HEK293 (cell line): ENCODE results near the gene SLC16A13.

Source experiments
- BCL11A ChIP-seq: fragments of 450-650 bp; formaldehyde crosslinking; IDR thresholded peaks from 2 replicates; pipeline ENCODE4 v1.5.1; 2016; ENCODE audit warnings: low read depth, missing biosample characterization, missing genetic modification characterization
- MZF1 ChIP-seq: fragments of 450-650 bp; formaldehyde crosslinking; IDR thresholded peaks from 2 replicates; pipeline ENCODE4 v1.5.1; 2017; ENCODE audit warnings: missing biosample characterization, missing genetic modification characterization, borderline replicate concordance
- SALL2 ChIP-seq: fragments of 450-650 bp; formaldehyde crosslinking; IDR thresholded peaks from 2 replicates; pipeline ENCODE4 v1.5.0; 2017; ENCODE audit warnings: missing biosample characterization, mild to moderate bottlenecking, missing genetic modification characterization, borderline replicate concordance
- YY1 ChIP-seq: fragments of 450-650 bp; formaldehyde crosslinking; IDR thresholded peaks from 2 replicates; pipeline ENCODE4 v1.5.1; 2018; ENCODE audit warnings: missing biosample characterization, missing genetic modification characterization
- ZBTB8A ChIP-seq: fragments of 450-650 bp; formaldehyde crosslinking; IDR thresholded peaks from 2 replicates; pipeline ENCODE4 v1.5.1; 2016; ENCODE audit warnings: missing biosample characterization, missing genetic modification characterization
- ZFP41 ChIP-seq: fragments of 450-650 bp; formaldehyde crosslinking; IDR thresholded peaks from 2 replicates; pipeline ENCODE4 v1.5.1; 2016; ENCODE audit warnings: missing biosample characterization, missing genetic modification characterization, borderline replicate concordance
- ZNF10 ChIP-seq: fragments of 450-650 bp; formaldehyde crosslinking; IDR thresholded peaks from 2 replicates; pipeline ENCODE4 v1.5.1; 2017; ENCODE audit warnings: missing biosample characterization, missing genetic modification characterization
- ZNF114 ChIP-seq: fragments of 450-650 bp; formaldehyde crosslinking; IDR thresholded peaks from 2 replicates; pipeline ENCODE4 v1.5.0; 2017; ENCODE audit warnings: missing biosample characterization, missing genetic modification characterization
- ZNF138 ChIP-seq: fragments of 450-650 bp; formaldehyde crosslinking; IDR thresholded peaks from 2 replicates; pipeline ENCODE4 v1.5.1; 2016; ENCODE audit warnings: missing biosample characterization, missing genetic modification characterization, borderline replicate concordance
- ZNF140 ChIP-seq: fragments of 450-650 bp; formaldehyde crosslinking; IDR thresholded peaks from 2 replicates; pipeline ENCODE4 v1.5.1; 2016; ENCODE audit warnings: missing biosample characterization, missing genetic modification characterization
- ZNF146 ChIP-seq: fragments of 450-650 bp; formaldehyde crosslinking; IDR thresholded peaks from 2 replicates; pipeline ENCODE4 v1.5.1; 2016; ENCODE audit warnings: missing biosample characterization, missing genetic modification characterization
- ZNF221 ChIP-seq: fragments of 450-650 bp; formaldehyde crosslinking; IDR thresholded peaks from 2 replicates; pipeline ENCODE4 v1.5.1; 2017; ENCODE audit warnings: missing biosample characterization, missing genetic modification characterization, borderline replicate concordance
- ZNF223 ChIP-seq: fragments of 450-650 bp; formaldehyde crosslinking; IDR thresholded peaks from 2 replicates; pipeline ENCODE4 v1.5.1; 2016; ENCODE audit warnings: missing biosample characterization, missing genetic modification characterization
- ZNF311 ChIP-seq: fragments of 450-650 bp; formaldehyde crosslinking; IDR thresholded peaks from 2 replicates; pipeline ENCODE4 v1.5.1; 2017; ENCODE audit warnings: missing biosample characterization, missing genetic modification characterization, borderline replicate concordance
- ZNF48 ChIP-seq: fragments of 450-650 bp; formaldehyde crosslinking; IDR thresholded peaks from 2 replicates; pipeline ENCODE4 v1.5.1; 2016; ENCODE audit warnings: missing biosample characterization, missing genetic modification characterization
- ZNF549 ChIP-seq: fragments of 450-650 bp; IDR thresholded peaks from 2 replicates; pipeline ENCODE4 v1.5.1; 2018; ENCODE audit warnings: missing biosample characterization, missing genetic modification characterization, mild to moderate bottlenecking, inconsistent platforms, moderate library complexity
- ZNF585B ChIP-seq: fragments of 450-650 bp; formaldehyde crosslinking; IDR thresholded peaks from 2 replicates; pipeline ENCODE4 v1.5.1; 2016; ENCODE audit warnings: missing biosample characterization, missing genetic modification characterization
- ZNF660 ChIP-seq: fragments of 450-650 bp; IDR thresholded peaks from 2 replicates; pipeline ENCODE4 v1.5.1; 2018; ENCODE audit warnings: missing biosample characterization, mild to moderate bottlenecking, missing genetic modification characterization
- ZNF670 ChIP-seq: fragments of 450-650 bp; formaldehyde crosslinking; IDR thresholded peaks from 2 replicates; pipeline ENCODE4 v1.5.1; 2016; ENCODE audit warnings: missing biosample characterization, missing genetic modification characterization, low read depth
- ZNF768 ChIP-seq: fragments of 450-650 bp; formaldehyde crosslinking; IDR thresholded peaks from 2 replicates; pipeline ENCODE4 v1.5.1; 2018; ENCODE audit warnings: missing biosample characterization, mild to moderate bottlenecking, missing genetic modification characterization
- TF ChIP-seq, protein P1 (sequence below): fragments of 450-650 bp; formaldehyde crosslinking; IDR thresholded peaks from 2 replicates; pipeline ENCODE4 v1.5.1; 2016; ENCODE audit warnings: missing biosample characterization, missing genetic modification characterization
- TF ChIP-seq, protein P2 (sequence below): fragments of 450-650 bp; formaldehyde crosslinking; IDR thresholded peaks from 2 replicates; pipeline ENCODE4 v1.5.1; 2016; ENCODE audit warnings: missing biosample characterization, missing genetic modification characterization
- TF ChIP-seq, protein P3 (sequence below): fragments of 450-650 bp; formaldehyde crosslinking; conservative IDR thresholded peaks from 2 replicates; pipeline ENCODE4 v1.5.1; 2016; ENCODE audit warnings: low read depth, missing biosample characterization, missing genetic modification characterization
- TF ChIP-seq, protein P4 (sequence below): fragments of 450-650 bp; formaldehyde crosslinking; IDR thresholded peaks from 2 replicates; pipeline ENCODE4 v1.5.0; 2017; ENCODE audit warnings: missing biosample characterization, missing genetic modification characterization, borderline replicate concordance
- TF ChIP-seq, protein P5 (sequence below): fragments of 450-650 bp; formaldehyde crosslinking; IDR thresholded peaks from 2 replicates; pipeline ENCODE4 v1.5.1; 2016; ENCODE audit warnings: missing biosample characterization, missing genetic modification characterization
- TF ChIP-seq, protein P6 (sequence below): fragments of 450-650 bp; formaldehyde crosslinking; IDR thresholded peaks from 2 replicates; pipeline ENCODE4 v1.5.1; 2016; ENCODE audit warnings: missing biosample characterization, missing genetic modification characterization
- TF ChIP-seq, protein P7 (sequence below): fragments of 450-650 bp; formaldehyde crosslinking; IDR thresholded peaks from 2 replicates; pipeline ENCODE4 v1.5.1; 2016; ENCODE audit warnings: missing biosample characterization, missing genetic modification characterization

SLC16A13 gene

DNA sequence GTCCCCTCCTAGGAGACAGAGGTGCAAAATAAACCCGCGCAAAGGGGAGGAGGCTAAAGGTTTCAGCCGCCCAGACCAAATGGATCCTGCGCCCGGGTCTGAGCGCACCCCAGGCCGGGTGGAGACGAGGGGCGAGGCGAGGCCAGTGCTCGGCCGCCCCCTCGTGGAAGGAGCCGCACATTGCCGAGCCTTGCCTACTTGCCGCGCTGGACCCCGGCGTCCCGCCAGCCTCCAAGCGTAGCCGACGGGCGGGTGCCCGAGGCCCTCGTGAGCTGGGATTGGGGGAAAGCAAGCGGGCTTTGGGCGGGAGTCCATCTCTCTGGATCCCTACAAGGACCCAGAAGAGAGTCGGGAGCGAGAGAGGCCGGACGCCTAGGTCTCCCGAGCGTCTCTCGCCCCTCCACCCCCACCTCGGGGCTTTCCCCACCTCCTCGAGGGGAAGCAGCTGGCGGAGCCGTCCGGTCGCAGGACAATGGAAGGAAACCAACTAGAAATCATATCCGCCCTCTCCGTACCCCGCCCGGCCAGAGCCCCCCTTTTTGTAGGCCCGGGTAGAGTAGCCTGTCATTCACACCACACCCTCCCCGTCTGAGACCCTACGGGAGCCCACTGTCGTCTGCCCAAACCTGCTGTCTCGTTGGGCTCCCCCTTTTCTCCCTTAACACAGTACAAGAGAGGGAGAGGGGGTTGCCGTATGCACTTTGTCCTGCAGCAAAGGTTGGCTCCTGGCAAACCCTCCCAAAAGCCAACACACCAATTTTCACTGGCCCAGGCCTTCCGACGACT lies 13.6 kb upstream of the SLC16A13 start (continued):
- TF ChIP-seq, protein P1, sequence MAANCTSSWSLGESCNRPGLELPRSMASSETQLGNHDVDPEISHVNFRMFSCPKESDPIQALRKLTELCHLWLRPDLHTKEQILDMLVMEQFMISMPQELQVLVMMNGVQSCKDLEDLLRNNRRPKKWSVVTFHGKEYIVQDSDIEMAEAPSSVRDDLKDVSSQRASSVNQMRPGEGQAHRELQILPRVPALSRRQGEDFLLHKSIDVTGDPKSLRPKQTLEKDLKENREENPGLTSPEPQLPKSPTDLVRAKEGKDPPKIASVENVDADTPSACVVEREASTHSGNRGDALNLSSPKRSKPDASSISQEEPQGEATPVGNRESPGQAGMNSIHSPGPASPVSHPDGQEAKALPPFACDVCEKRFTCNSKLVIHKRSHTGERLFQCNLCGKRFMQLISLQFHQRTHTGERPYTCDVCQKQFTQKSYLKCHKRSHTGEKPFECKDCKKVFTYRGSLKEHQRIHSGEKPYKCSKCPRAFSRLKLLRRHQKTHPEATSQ (tag by site-specific recombination) = no peak
- no peak for TF ChIP-seq ZNF585B (tag by site-specific recombination)
- no peak for TF ChIP-seq ZNF670
- TF ChIP-seq, protein P2, sequence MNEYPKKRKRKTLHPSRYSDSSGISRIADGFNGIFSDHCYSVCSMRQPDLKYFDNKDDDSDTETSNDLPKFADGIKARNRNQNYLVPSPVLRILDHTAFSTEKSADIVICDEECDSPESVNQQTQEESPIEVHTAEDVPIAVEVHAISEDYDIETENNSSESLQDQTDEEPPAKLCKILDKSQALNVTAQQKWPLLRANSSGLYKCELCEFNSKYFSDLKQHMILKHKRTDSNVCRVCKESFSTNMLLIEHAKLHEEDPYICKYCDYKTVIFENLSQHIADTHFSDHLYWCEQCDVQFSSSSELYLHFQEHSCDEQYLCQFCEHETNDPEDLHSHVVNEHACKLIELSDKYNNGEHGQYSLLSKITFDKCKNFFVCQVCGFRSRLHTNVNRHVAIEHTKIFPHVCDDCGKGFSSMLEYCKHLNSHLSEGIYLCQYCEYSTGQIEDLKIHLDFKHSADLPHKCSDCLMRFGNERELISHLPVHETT (tag by site-specific recombination) = no peak
- TF ChIP-seq ZFP41 (tag by site-specific recombination) = no peak
- no peak for TF ChIP-seq ZNF549 (tag by site-specific recombination)
- TF ChIP-seq YY1 (tag by site-specific recombination) = no peak
- TF ChIP-seq ZNF311 = no peak
- TF ChIP-seq, protein P3, sequence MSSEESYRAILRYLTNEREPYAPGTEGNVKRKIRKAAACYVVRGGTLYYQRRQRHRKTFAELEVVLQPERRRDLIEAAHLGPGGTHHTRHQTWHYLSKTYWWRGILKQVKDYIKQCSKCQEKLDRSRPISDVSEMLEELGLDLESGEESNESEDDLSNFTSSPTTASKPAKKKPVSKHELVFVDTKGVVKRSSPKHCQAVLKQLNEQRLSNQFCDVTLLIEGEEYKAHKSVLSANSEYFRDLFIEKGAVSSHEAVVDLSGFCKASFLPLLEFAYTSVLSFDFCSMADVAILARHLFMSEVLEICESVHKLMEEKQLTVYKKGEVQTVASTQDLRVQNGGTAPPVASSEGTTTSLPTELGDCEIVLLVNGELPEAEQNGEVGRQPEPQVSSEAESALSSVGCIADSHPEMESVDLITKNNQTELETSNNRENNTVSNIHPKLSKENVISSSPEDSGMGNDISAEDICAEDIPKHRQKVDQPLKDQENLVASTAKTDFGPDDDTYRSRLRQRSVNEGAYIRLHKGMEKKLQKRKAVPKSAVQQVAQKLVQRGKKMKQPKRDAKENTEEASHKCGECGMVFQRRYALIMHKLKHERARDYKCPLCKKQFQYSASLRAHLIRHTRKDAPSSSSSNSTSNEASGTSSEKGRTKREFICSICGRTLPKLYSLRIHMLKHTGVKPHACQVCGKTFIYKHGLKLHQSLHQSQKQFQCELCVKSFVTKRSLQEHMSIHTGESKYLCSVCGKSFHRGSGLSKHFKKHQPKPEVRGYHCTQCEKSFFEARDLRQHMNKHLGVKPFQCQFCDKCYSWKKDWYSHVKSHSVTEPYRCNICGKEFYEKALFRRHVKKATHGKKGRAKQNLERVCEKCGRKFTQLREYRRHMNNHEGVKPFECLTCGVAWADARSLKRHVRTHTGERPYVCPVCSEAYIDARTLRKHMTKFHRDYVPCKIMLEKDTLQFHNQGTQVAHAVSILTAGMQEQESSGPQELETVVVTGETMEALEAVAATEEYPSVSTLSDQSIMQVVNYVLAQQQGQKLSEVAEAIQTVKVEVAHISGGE (tag by site-specific recombination) = no peak
- TF ChIP-seq ZNF221 (tag by site-specific recombination) = no peak
- TF ChIP-seq MZF1 = no peak
- TF ChIP-seq ZNF660 (tag by site-specific recombination) = 0 out of 2 replicates have a peak, but pooled peaks have one; percentile 58
- TF ChIP-seq ZNF114 (tag by site-specific recombination) = no peak
- TF ChIP-seq, protein P4, sequence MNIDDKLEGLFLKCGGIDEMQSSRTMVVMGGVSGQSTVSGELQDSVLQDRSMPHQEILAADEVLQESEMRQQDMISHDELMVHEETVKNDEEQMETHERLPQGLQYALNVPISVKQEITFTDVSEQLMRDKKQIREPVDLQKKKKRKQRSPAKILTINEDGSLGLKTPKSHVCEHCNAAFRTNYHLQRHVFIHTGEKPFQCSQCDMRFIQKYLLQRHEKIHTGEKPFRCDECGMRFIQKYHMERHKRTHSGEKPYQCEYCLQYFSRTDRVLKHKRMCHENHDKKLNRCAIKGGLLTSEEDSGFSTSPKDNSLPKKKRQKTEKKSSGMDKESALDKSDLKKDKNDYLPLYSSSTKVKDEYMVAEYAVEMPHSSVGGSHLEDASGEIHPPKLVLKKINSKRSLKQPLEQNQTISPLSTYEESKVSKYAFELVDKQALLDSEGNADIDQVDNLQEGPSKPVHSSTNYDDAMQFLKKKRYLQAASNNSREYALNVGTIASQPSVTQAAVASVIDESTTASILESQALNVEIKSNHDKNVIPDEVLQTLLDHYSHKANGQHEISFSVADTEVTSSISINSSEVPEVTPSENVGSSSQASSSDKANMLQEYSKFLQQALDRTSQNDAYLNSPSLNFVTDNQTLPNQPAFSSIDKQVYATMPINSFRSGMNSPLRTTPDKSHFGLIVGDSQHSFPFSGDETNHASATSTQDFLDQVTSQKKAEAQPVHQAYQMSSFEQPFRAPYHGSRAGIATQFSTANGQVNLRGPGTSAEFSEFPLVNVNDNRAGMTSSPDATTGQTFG (tag by site-specific recombination) = no peak
- no peak for TF ChIP-seq ZNF146
- TF ChIP-seq SALL2 (tag by site-specific recombination) = no peak
- peak; percentile 39; the same call in 1 of the 2 replicates for TF ChIP-seq ZBTB8A (tag by site-specific recombination)
- TF ChIP-seq ZNF768 (tag by site-specific recombination) = no peak
- TF ChIP-seq, protein P5, sequence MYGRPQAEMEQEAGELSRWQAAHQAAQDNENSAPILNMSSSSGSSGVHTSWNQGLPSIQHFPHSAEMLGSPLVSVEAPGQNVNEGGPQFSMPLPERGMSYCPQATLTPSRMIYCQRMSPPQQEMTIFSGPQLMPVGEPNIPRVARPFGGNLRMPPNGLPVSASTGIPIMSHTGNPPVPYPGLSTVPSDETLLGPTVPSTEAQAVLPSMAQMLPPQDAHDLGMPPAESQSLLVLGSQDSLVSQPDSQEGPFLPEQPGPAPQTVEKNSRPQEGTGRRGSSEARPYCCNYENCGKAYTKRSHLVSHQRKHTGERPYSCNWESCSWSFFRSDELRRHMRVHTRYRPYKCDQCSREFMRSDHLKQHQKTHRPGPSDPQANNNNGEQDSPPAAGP (tag by site-specific recombination) = no peak; the same call in 1 of the 2 replicates
- TF ChIP-seq ZNF223 (tag by site-specific recombination) = no peak
- no peak for TF ChIP-seq BCL11A (tag by site-specific recombination)
- TF ChIP-seq ZNF10 (tag by site-specific recombination) = no peak
- no peak for TF ChIP-seq ZNF48 (tag by site-specific recombination)
- TF ChIP-seq, protein P6, sequence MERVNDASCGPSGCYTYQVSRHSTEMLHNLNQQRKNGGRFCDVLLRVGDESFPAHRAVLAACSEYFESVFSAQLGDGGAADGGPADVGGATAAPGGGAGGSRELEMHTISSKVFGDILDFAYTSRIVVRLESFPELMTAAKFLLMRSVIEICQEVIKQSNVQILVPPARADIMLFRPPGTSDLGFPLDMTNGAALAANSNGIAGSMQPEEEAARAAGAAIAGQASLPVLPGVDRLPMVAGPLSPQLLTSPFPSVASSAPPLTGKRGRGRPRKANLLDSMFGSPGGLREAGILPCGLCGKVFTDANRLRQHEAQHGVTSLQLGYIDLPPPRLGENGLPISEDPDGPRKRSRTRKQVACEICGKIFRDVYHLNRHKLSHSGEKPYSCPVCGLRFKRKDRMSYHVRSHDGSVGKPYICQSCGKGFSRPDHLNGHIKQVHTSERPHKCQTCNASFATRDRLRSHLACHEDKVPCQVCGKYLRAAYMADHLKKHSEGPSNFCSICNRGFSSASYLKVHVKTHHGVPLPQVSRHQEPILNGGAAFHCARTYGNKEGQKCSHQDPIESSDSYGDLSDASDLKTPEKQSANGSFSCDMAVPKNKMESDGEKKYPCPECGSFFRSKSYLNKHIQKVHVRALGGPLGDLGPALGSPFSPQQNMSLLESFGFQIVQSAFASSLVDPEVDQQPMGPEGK (tag by site-specific recombination) = peak; percentile 43; the same call in 1 of the 2 replicates
- no peak for TF ChIP-seq ZNF140 (tag by site-specific recombination)
- TF ChIP-seq, protein P7, sequence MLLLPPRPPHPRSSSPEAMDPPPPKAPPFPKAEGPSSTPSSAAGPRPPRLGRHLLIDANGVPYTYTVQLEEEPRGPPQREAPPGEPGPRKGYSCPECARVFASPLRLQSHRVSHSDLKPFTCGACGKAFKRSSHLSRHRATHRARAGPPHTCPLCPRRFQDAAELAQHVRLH (tag by site-specific recombination) = no peak
- no peak for TF ChIP-seq ZNF138 (tag by site-specific recombination)
